ENCODE data around the gene NUP58. TPM values are rescaled to one million over a fixed set of nuclear protein-coding genes. Genes with fewer than 3 reads are reported as not detected.

Gene NUP58
- total RNA-seq, 1 experiment from 2014 or later = 41.0 TPM

GRCh38 chr13:25384758-25385410 is 83.5 kb downstream of the NUP58 start:
- intact Hi-C loops (cut with micrococcal nuclease; ENCODE audit: unreplicated experiment) = no loop called here
- no peaks in the 10 kb centered on the region for H3K4me1 Mint-ChIP-seq (ENCODE audit: low read depth, unreplicated experiment)
- no peaks in the 10 kb centered on the region for H3K9me3 Mint-ChIP-seq (ENCODE audit: low read depth, unreplicated experiment)
- H3K27ac Mint-ChIP-seq (ENCODE audit: unreplicated experiment) = no peak overlapping the region
- TF ChIP-seq, protein P1, sequence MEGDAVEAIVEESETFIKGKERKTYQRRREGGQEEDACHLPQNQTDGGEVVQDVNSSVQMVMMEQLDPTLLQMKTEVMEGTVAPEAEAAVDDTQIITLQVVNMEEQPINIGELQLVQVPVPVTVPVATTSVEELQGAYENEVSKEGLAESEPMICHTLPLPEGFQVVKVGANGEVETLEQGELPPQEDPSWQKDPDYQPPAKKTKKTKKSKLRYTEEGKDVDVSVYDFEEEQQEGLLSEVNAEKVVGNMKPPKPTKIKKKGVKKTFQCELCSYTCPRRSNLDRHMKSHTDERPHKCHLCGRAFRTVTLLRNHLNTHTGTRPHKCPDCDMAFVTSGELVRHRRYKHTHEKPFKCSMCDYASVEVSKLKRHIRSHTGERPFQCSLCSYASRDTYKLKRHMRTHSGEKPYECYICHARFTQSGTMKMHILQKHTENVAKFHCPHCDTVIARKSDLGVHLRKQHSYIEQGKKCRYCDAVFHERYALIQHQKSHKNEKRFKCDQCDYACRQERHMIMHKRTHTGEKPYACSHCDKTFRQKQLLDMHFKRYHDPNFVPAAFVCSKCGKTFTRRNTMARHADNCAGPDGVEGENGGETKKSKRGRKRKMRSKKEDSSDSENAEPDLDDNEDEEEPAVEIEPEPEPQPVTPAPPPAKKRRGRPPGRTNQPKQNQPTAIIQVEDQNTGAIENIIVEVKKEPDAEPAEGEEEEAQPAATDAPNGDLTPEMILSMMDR (IDR thresholded peaks at IDR 0.05; ENCODE audit: unreplicated experiment) = no peak
- no TSS peak for BruUV-seq (replicated peaks)
- DNase-seq = no peak
- H3K27me3 Mint-ChIP-seq (ENCODE audit: unreplicated experiment) = peaks cover 73% of the 10 kb centered on the region
- H3K36me3 Mint-ChIP-seq (ENCODE audit: insufficient read depth, unreplicated experiment) = no peaks in the 10 kb centered on the region
- CTCF ChIA-PET = no interaction called here
- no peak overlapping the region for H3K4me3 Mint-ChIP-seq (ENCODE audit: low read depth, unreplicated experiment)

GRCh38 chr13:25391932-25392331 is 90.5 kb downstream of the NUP58 start:
- no peak overlapping the region for H3K27ac Mint-ChIP-seq (ENCODE audit: unreplicated experiment)
- H3K9me3 Mint-ChIP-seq (ENCODE audit: low read depth, unreplicated experiment) = no peaks in the 10 kb centered on the region
- H3K27me3 Mint-ChIP-seq (ENCODE audit: unreplicated experiment) = peaks cover 61% of the 10 kb centered on the region
- BruUV-seq (replicated peaks) = no TSS peak
- H3K4me1 Mint-ChIP-seq (ENCODE audit: low read depth, unreplicated experiment) = no peaks in the 10 kb centered on the region
- intact Hi-C loops (cut with micrococcal nuclease; ENCODE audit: unreplicated experiment) = no loop called here
- TF ChIP-seq, protein P1 (IDR thresholded peaks at IDR 0.05; ENCODE audit: unreplicated experiment) = no peak
- CTCF ChIA-PET = interaction anchor here (0.6 kb wide), 1 partner anchor 292 kb away, joined by 4 read pairs; no protein-coding TSS in a partner anchor
- no peak overlapping the region for H3K4me3 Mint-ChIP-seq (ENCODE audit: low read depth, unreplicated experiment)
- DNase-seq = no peak
- H3K36me3 Mint-ChIP-seq (ENCODE audit: insufficient read depth, unreplicated experiment) = no peaks in the 10 kb centered on the region

Other genes starting within 250 kb of the NUP58 start
- gene PABPC3, start 205.5 kb upstream of the NUP58 start, total RNA-seq (2022) = 0.15 and 0.28 TPM in 2 replicates
- not detected in 2 replicates for gene AMER2, start 129.3 kb upstream of the NUP58 start, total RNA-seq (2022)
- gene MTMR6, start 14.1 kb upstream of the NUP58 start, total RNA-seq (2022) = 7.0 and 7.1 TPM in 2 replicates
- gene ATP8A2, start 70.3 kb downstream of the NUP58 start, total RNA-seq (2022) = 0.05 and 0.07 TPM in 2 replicates

Measured in Calu3 (cell line).